Measurements from ENCODE around the gene HESX1. TPM values are rescaled to one million over a fixed set of nuclear protein-coding genes. Genes with fewer than 3 reads are reported as not detected.

Gene HESX1
- total RNA-seq, 1 donor from 2014 or later = 1.2 TPM

DNA sequence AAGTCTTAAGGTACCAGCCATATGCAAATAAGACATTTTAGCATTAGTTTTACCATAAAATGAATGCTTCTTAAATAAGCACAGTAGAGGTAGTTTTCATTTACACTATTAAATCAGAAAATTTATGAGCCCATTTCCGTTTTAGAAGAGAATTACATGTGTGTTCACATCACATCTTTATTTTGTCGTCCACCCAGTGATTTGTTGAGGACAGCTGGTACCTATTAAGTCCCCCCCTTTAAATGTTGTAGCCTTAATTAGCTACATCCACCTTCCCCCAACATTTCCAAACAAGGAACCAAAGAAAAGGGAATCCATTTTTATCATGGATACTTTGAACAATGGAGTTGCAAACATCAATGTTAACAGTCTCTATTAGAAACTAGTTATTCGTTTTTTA is 41.5 kb downstream of the HESX1 start:
- Mint-ChIP-seq H3K36me3 (ENCODE audit: low read depth) (no peaks in the 10 kb centered on the region), H3K9me3 (ENCODE audit: low read depth) (no peaks in the 10 kb centered on the region), H3K27me3 (ENCODE audit: low read depth) (no peaks in the 10 kb centered on the region), H3K4me3 (ENCODE audit: unreplicated experiment) (no peak overlapping the region), H3K27ac (ENCODE audit: unreplicated experiment) (no peak overlapping the region), H3K4me1 (ENCODE audit: low read depth) (peaks cover 29% of the 10 kb centered on the region)
- TF ChIP-seq, protein P1, sequence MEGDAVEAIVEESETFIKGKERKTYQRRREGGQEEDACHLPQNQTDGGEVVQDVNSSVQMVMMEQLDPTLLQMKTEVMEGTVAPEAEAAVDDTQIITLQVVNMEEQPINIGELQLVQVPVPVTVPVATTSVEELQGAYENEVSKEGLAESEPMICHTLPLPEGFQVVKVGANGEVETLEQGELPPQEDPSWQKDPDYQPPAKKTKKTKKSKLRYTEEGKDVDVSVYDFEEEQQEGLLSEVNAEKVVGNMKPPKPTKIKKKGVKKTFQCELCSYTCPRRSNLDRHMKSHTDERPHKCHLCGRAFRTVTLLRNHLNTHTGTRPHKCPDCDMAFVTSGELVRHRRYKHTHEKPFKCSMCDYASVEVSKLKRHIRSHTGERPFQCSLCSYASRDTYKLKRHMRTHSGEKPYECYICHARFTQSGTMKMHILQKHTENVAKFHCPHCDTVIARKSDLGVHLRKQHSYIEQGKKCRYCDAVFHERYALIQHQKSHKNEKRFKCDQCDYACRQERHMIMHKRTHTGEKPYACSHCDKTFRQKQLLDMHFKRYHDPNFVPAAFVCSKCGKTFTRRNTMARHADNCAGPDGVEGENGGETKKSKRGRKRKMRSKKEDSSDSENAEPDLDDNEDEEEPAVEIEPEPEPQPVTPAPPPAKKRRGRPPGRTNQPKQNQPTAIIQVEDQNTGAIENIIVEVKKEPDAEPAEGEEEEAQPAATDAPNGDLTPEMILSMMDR (IDR thresholded peaks at IDR 0.05) = no peak
- DNase-seq (ENCODE audit: low spot score) = no peak

DNA sequence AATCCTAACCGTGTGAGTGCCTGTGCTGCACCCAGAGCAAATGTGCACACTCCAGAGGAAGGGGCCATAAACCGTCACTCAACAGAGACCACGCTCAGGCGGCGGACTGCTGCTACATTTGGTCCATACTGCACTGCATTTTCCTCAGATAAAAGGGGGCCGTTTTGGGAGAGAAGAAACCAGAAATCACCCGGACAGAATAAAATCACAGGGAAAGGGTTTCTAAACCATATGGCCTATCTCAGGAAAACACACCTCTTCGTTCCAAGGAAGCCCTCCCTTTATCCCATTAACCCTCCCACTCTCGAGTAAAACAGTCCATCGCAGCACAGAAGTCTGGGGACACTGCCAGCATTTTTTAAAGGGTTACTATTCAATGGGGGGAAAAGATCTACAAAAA is 42.2 kb downstream of the HESX1 start:
- H3K27ac Mint-ChIP-seq (ENCODE audit: unreplicated experiment) = no peak overlapping the region
- no peak overlapping the region for H3K4me3 Mint-ChIP-seq (ENCODE audit: unreplicated experiment)
- H3K27me3 Mint-ChIP-seq (ENCODE audit: low read depth) = no peaks in the 10 kb centered on the region
- TF ChIP-seq, protein P1 (IDR thresholded peaks at IDR 0.05) = no peak
- no peak for DNase-seq (ENCODE audit: low spot score)
- H3K36me3 Mint-ChIP-seq (ENCODE audit: low read depth) = no peaks in the 10 kb centered on the region
- H3K4me1 Mint-ChIP-seq (ENCODE audit: low read depth) = peaks cover 31% of the 10 kb centered on the region
- H3K9me3 Mint-ChIP-seq (ENCODE audit: low read depth) = no peaks in the 10 kb centered on the region

DNA sequence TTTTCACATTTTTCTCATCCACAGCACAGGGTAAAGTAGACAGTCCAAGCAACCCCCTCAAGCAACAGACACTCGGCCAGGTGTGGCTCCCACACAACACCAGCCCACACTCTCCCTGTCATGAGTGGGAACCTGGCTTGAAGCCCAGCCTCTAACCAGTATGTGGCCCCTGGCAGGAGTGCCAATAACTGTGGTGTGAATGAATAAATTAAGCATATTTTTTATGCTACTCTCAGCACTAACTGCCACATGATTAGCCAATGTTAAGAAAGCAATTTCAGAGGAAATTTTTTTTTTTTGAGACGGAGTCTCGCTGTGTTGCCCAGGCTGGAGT is 44.5 kb downstream of the HESX1 start:
- H3K36me3 Mint-ChIP-seq (ENCODE audit: low read depth) = no peaks in the 10 kb centered on the region
- peaks cover 41% of the 10 kb centered on the region for H3K4me1 Mint-ChIP-seq (ENCODE audit: low read depth)
- H3K27ac Mint-ChIP-seq (ENCODE audit: unreplicated experiment) = no peak overlapping the region
- DNase-seq (ENCODE audit: low spot score) = no peak
- H3K9me3 Mint-ChIP-seq (ENCODE audit: low read depth) = no peaks in the 10 kb centered on the region
- TF ChIP-seq, protein P1 (IDR thresholded peaks at IDR 0.05) = no peak
- no peaks in the 10 kb centered on the region for H3K27me3 Mint-ChIP-seq (ENCODE audit: low read depth)
- no peak overlapping the region for H3K4me3 Mint-ChIP-seq (ENCODE audit: unreplicated experiment)

DNA sequence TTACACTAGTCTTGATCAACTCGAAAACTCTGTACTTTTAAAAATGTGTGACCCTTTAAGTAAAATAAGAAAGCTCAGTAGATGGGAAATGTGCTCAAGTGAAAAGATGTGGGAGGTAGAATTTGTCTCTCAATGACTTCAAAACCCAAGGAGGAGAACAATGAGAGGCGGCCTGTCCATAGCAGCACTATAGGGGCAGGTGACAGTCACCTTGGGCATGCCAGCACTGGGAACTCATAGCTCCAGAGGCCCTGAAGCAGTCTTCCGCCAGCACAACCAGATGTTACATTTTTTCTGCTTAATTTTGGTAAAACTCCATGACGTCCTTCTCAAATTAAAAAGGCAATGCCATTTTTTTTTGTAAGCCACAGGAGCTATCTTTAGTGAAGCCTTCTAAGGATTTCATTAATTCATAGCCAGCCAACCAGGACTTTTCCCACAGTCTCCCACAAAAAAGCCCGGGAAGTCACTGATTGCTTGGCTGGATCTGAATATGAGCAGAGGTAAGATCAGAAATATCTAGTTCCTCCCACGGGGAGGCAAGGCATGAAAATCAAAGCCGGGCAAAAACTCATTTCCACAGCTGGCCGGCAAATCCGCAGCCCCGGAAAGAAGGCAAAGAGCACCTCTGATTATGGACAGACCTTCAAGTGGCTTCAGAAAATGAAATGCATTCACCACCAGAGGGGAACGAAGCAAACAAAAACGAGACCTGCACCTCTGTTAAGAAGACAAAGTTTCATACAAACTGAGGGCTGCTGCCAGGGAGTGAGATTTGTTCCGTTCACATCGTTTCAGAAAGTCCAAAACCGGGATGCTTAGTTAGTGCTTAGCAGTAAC is 45.1 kb downstream of the HESX1 start:
- Mint-ChIP-seq H3K27me3 (ENCODE audit: low read depth) (no peaks in the 10 kb centered on the region), H3K4me1 (ENCODE audit: low read depth) (peaks cover 44% of the 10 kb centered on the region), H3K9me3 (ENCODE audit: low read depth) (no peaks in the 10 kb centered on the region), H3K36me3 (ENCODE audit: low read depth) (no peaks in the 10 kb centered on the region), H3K27ac (ENCODE audit: unreplicated experiment) (no peak overlapping the region), H3K4me3 (ENCODE audit: unreplicated experiment) (no peak overlapping the region)
- no peak for DNase-seq (ENCODE audit: low spot score)
- TF ChIP-seq, protein P1 (IDR thresholded peaks at IDR 0.05) = no peak

DNA sequence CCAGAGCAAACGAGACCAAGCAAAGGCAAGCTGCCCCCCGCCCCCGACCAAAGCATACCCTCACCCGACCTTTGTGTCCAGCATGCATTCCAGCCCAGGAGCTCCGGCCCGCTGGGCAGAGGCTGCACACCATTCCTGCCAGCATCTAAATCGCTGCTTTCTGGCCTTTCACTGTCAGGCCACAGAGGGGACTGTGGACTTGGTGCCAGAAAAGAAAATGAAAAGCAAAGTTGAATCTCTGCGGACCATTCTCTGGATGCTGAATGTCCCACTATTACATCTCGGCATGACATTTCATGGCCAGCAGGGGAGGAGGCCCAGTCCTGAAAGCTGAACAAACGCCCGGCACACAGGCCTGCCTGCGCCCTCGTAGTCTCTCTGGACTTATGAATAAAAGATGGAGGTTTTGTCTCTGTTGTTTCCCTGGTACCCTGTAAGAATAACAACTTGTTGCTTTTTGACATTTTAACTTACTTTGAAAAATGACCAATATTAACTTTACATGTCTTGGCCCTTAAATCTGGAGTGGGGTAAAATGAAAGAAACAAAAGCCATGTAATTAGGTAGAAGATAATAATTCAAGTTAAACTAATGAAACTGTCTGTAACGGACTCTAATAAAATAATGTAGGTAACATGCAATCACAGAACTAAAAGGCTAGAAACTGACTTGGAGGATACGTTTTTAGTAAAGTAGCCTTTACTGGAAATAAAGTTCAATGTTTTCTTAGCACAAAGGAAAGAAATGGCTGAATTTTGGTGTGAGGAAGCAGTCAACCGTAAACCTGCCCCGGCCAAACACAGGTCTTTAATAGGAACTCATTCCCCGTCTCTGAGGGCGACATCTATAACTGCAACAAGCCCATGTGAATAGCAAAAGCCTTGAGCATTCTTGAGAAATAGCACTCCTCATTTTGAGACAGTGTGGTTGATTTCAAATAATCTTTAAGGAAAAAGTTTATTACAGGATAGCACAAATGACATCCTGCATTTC is 47.3 kb downstream of the HESX1 start:
- Mint-ChIP-seq H3K9me3 (ENCODE audit: low read depth) (no peaks in the 10 kb centered on the region), H3K4me3 (ENCODE audit: unreplicated experiment) (peak overlapping the region; percentile 11), H3K27ac (ENCODE audit: unreplicated experiment) (peak overlapping the region; percentile 47), H3K4me1 (ENCODE audit: low read depth) (peaks cover 36% of the 10 kb centered on the region), H3K27me3 (ENCODE audit: low read depth) (no peaks in the 10 kb centered on the region), H3K36me3 (ENCODE audit: low read depth) (no peaks in the 10 kb centered on the region)
- no peak for DNase-seq (ENCODE audit: low spot score)
- TF ChIP-seq, protein P1 (IDR thresholded peaks at IDR 0.05) = peak; percentile 52
